GM18867 (cell line): ENCODE results near the gene DYDC2.
A peak's percentile ranks its signal among the peaks of the same experiment; 100 is the strongest.
"Not testable (repeated sequence)": the region's sequence is repeated elsewhere in the genome, so short reads cannot be mapped to it uniquely, and the experiment has no call there.

Source experiments
- ATAC-seq: cut with Tn5 transposase; IDR thresholded peaks from one replicate; pipeline ENCODE4 v1.9.1; 2021; ENCODE audit warnings: mild to moderate bottlenecking, moderate library complexity; ENCODE audit not compliant: unreplicated experiment

Gene DYDC2

GRCh38 chr10:80356563-80356988 is at the start of gene DYDC2, which contains the start of gene DYDC1:
TSS of gene DYDC2 (plus strand) at chr10:80356781. CDS start at chr10:80362444, 5,663 bp downstream.
TSS of gene DYDC1 (minus strand) at chr10:80356755. CDS start at chr10:80352601, 4,154 bp downstream.
- ATAC-seq = peak; percentile 59

- ATAC-seq = no peak
Measured at GRCh38 chr10:80313523-80313922, 43.1 kb upstream of the DYDC2 start.

- ATAC-seq = no peak
Measured at GRCh38 chr10:80315391-80315790, 41.2 kb upstream of the DYDC2 start.

- ATAC-seq = no peak
Measured at GRCh38 chr10:80318742-80319141, 37.8 kb upstream of the DYDC2 start.

- no peak for ATAC-seq
Measured at GRCh38 chr10:80319318-80319717, 37.3 kb upstream of the DYDC2 start.

GRCh38 chr10:80319725-80320290 is 36.8 kb upstream of the DYDC2 start:
- ATAC-seq = no peak

- no peak for ATAC-seq
Measured at GRCh38 chr10:80320377-80320776, 36.2 kb upstream of the DYDC2 start.

- no peak for ATAC-seq
Measured at GRCh38 chr10:80321183-80321582, 35.4 kb upstream of the DYDC2 start.

- no peak for ATAC-seq
Measured at GRCh38 chr10:80322158-80322557, 34.4 kb upstream of the DYDC2 start.

GRCh38 chr10:80322711-80323110 is 33.9 kb upstream of the DYDC2 start:
- ATAC-seq = no peak

GRCh38 chr10:80323311-80323710 is 33.3 kb upstream of the DYDC2 start:
- no peak for ATAC-seq

GRCh38 chr10:80324086-80324485 is 32.5 kb upstream of the DYDC2 start:
- no peak for ATAC-seq

- ATAC-seq = no peak
Measured at GRCh38 chr10:80324891-80325364, 31.7 kb upstream of the DYDC2 start.

- no peak for ATAC-seq
Measured at GRCh38 chr10:80333983-80334382, 22.6 kb upstream of the DYDC2 start.

- ATAC-seq = no peak
Measured at GRCh38 chr10:80344276-80344675, 12.3 kb upstream of the DYDC2 start.

- ATAC-seq = no peak
Measured at GRCh38 chr10:80344912-80345311, 11.7 kb upstream of the DYDC2 start.

GRCh38 chr10:80350251-80350650 is 6.3 kb upstream of the DYDC2 start:
- ATAC-seq = no peak

GRCh38 chr10:80351220-80351619 is 5.4 kb upstream of the DYDC2 start:
- ATAC-seq = no peak

- no peak for ATAC-seq
Measured at GRCh38 chr10:80356989-80357850, 639 bp downstream of the DYDC2 start.

- ATAC-seq = no peak
Measured at GRCh38 chr10:80357851-80358125, 1.2 kb downstream of the DYDC2 start.

GRCh38 chr10:80358925-80359324 is 2.3 kb downstream of the DYDC2 start:
- ATAC-seq = not testable (repeated sequence)

- no peak for ATAC-seq
Measured at GRCh38 chr10:80359644-80360043, 3.1 kb downstream of the DYDC2 start.
